Endometrial microvascular endothelial cells (primary cell): ENCODE data around the gene UBQLN4. TPM values are rescaled to one million over a fixed set of nuclear protein-coding genes. Genes with fewer than 3 reads are reported as not detected.

Experiments used
- in situ Hi-C: cut with HindIII; loops from 2 replicates; pipeline ENCODE4 v1.10.0; 2017; ENCODE audit warnings: low sequenced_read_pairs, low pct_unique_long_range_greater_than_20kb; ENCODE audit errors: inconsistent ontology term
- total RNA-seq: library from RNA; depleted of rRNA; stranded (reverse); fragments of >200 nt; gene quantifications from one replicate; pipeline ENCODE4 v1.2.3, GENCODE V29; 2015; ENCODE audit errors: inconsistent ontology term

The UBQLN4 gene
- total RNA-seq, 1 donor from 2014 or later = 33.7 TPM

DNA sequence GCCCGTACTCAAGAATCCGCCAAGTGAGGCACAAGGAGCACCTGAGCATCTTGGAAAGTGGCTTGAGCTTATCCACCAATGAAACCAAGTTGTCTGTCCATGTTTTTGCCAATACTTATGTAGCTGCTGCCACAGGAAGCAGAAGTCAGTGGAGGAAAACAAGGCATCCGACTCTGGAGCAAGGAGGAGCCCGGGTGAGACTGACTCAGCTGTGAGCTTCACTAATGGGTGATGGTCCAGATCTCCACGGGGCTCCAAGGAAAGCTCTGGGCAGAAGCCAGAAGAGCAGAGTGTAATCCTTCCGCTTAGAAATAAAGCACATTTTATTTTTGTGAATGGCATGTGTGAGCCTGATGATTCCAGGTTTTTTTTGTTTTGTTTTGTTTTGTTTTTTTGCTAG, 20.6 kb downstream of the UBQLN4 start:
- in situ Hi-C loops = no loop called here

DNA sequence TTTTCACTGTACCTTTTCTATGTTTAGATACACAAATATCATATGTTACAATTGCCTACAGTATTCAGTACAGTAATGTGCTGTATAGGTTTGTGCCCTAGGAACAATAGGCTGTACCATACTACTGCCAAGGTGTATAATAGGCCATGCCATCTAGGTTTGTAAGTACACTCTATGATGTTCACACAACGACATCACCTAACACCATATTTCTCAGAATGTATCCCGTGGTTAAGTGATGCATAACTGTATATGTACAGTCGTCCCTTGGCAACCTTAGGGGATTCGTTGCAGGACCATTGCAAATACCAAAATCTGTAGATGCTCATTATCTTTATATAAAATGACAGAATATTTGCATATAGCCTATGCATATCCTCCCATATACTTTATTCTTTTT, 27.0 kb downstream of the UBQLN4 start:
- in situ Hi-C loops = no loop called here

DNA sequence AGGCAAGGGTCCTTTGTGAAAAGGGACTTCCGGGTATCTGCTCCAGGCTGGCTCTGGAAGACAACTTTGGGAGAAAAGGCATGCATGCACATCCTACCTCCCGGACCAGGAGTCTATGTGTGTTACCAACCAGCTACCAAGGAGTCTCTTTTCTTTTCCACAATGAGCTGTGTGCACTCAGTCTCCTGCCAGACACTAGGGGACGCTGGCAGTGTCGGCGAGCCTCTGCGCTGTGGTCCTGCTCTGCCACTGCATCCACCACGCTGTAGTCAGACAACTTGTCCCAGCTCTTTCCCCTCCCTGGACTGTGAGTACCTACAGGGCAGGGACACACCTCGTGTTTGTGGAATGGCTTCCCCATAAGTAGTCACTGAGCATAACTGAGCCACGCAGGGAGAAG, 27.7 kb downstream of the UBQLN4 start:
- in situ Hi-C loops = no loop called here

DNA sequence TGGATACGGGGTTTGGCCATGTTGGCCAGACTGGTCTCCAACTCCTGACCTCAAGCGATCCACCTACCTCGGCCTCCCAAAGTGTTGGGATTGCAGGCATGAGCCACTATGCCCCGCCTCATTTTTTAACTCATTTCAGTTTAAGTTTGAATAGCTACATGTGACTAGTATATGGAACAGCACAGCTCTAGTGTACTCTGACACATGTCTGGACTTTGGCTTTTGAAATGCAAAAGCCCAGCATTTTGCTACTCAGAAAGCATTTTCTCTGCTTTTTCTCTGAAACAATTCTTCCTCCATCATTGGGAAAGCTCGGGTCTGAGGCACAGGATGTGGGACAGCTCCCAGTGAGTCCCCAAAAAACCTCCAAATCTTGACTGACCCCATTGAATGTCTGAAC, 28.8 kb downstream of the UBQLN4 start:
- in situ Hi-C loops = no loop called here

GRCh38 chr1:156021954-156022353, 31.6 kb downstream of the UBQLN4 start:
- in situ Hi-C loops = no loop called here

DNA sequence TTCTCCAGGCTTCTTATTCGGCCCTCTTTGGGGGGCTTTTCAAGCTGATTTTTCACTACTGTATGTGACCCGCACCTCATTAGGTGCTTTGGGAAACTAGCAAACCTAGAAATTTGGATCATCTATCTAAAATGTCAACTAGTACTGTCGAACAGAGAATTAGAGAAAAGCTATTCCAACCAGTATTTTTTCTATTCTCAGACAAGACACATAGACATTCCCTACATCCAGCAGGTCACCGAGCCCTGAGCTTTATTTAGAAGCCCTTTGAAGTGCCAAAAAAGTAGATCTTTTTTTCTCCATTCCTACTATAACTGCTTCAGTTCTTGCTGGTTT, 32.5 kb downstream of the UBQLN4 start:
- in situ Hi-C loops = no loop called here

DNA sequence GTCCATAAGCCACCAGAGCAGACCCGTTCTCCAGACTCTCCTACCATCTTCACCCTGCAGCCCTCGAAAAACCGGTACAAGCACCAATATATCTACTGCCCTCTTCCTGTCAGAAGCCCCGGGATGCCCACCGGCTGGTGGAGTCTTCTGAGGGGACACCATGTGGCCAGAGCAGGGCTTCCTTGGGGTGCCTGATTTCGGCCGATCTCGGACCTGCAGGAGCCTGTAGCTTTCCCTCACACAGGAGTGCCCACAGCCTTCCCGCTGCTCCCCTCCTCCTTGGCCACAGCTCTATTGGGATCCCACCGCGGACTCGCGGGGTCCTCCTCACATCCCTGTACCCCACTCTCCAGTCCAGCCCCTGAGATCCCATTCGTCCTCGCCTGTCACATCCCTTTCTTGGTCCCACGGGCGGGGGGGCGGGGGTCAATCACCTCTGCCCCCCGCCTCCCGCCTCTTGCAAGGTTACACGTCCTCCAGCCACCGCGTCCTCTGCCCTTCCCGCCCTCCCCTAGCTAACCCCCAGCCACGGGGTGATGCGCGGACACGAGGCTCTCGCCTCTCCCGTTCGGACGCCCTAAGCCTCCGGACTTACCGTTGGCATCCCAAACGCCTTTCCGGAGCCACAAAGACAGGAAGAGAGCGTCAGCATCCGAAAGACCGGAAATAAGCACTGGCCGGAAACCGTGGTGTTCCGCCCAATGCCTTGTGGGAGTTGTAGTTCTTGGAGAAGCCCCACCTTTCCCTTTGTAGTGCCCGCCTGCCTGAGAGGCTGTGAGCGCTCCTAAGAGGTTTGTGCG, 33.1 kb downstream of the UBQLN4 start, which contains the start of gene SSR2:
Gene SSR2 (minus strand): TSS at position 659 of the 800 bp plus-strand sequence. CDS start 784 bp downstream, outside the sequence.
- in situ Hi-C loops = no loop called here

DNA sequence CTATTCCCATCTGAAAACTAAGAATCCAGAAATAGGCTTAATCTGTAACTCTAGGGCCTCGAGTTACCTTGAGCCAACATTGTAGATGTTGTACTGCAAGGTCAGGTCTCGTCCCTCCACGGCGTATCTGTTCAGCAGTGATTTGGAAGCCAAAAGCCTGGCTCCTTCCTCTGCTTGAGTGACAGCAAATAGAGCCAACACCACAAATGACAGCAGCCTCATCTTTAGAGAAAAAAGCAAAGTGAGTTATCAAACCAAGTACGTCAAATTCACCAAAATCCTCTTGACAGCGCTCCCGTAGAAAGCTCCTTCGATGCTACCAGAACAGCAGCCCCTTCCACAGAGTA, 33.7 kb downstream of the UBQLN4 start:
- in situ Hi-C loops = no loop called here

- in situ Hi-C loops = no loop called here
Measured at GRCh38 chr1:156014829-156015228, 38.8 kb downstream of the UBQLN4 start.

DNA sequence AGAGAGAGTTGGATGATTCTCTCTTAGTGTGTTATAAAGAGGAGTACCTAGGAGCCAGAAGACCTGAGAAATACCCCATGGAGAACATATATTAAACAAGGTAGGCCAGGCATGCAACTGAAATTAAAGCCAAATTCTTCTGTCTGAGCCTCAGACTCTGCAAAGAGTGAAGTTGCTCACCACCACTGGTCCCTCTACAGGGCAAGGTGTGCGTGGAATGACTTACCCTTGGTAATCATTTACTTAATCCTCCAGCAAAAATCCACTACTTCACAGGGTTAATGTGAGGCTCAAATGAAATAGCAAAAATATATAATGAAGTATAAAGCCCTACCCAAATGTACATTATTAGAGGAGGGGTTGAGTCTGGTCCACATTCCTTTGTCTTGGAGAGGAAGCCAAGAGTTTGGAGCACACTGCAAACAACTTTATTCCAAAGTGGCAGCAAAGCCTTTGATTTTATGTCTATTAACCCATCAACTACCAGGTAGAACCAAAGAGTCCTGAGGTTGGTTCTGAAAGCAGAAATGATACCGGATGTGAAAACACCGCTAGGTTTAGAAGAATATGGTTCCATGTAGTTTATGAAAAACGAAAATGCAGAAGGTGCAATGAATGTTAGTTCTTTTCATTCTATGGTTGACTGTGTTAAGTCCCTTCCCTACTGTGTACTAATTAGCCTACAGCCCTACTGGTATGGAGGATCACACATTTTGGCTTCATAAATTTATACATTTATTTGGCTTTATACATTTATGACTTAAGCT, 41.4 kb downstream of the UBQLN4 start:
- in situ Hi-C loops = no loop called here

GRCh38 chr1:156009404-156009803, 44.2 kb downstream of the UBQLN4 start:
- in situ Hi-C loops = no loop called here

DNA sequence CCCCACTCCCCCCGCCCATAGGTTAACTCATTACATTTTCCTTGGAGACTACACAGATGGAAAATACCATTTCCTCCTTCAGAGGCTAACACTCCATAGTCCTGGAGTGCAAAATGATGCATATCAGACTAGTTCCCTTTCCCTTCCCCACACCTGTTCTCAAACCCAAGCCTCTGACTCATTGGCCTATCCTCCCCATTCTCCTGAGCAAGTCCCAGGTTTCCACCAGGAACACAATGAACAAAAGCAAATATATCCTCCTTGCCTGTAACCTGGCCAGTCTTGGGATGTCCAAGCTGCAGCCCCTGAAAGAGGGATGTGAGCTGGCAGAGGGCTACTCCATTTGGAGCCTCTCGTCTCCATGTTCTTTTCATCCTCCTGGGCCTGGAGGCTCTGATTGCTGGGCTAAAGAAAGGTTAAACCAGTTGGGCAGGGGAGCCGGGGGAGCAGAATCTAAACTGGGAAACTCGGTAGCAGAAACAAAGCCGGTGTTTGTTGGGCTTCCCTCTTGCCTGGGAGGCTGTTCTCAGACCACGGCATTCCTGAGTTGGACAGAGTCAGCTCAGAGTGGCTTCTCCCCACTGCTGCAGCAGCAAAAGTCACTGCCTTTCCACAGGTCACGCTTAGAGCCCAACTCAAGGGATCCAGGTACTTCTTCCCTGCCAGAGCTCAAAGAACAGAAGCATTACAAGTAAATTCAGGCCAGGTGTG, 46.8 kb downstream of the UBQLN4 start:
- in situ Hi-C loops = no loop called here

DNA sequence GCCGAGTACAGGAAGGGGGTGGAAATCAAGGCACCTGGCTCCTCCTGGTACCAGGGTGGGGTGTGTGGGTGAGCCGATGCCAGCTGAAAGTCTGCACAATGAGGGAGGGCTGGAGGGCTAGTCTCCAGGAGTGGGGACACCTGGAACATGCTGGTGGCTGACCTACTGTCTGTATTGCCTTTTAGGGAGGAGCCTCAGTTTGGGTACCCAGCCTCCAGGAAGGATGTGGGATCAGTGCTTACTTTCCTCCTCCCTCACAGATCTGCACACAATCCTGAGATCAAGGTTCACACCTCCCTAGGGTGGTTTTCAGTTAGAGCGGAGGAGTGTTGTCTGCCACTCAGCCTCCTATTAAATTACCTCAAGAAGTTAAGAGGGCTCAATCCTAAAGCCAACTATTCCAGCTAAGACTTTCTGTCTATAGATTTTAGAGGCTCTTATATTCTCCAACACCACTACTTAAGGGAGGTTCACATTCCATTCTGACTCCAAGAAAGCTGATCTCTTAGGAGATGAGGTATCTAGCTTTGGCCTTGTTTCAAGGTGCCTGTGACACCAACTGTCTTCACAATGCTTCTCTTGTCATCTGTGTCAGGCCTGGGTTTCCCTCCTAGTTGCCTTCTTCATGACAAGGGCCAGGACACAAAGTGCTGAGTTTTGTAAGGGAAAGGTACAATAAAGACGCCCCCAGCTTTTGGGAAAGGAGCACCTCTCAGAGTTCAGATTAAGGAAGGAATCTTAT, 48.6 kb downstream of the UBQLN4 start:
- in situ Hi-C loops = no loop called here

GRCh38 chr1:156003923-156004188, 49.7 kb downstream of the UBQLN4 start:
- in situ Hi-C loops = no loop called here

DNA sequence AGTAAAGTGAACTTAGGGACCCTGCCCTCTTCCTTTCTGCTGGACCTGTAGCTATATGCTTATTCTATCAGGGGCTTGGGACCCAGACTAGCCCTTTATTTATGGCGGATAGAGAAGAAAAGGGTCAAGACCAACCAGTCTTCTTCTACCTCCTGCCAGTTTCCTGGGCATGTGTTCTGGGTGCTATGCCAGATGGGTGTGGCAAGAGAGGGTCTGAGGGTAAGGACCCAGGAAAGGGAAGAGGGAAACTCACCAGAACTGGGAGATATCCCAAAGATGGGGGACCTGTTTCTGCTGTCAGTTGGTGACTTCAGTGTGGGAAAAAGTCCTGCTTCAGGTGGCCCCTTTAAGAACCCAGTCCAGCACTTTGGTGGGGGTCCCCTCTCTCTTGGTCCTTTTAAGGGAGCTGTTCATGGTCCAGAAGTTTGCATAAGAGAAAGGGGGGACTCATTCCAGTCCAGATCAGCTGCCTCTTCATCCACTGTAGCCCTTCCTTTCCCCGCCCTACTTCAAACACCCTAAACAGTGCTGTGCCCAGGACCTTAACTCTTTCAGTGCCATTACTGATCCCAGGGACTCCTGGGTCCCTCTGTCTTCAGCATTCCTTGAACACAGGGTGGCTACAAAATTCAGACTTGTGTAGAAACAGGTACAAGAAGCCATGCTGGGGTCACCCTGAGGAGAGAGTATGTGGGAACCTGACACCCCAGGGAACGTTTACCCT, 51.2 kb downstream of the UBQLN4 start:
- in situ Hi-C loops = no loop called here

GRCh38 chr1:156001662-156002171, 51.9 kb downstream of the UBQLN4 start:
- in situ Hi-C loops = no loop called here

DNA sequence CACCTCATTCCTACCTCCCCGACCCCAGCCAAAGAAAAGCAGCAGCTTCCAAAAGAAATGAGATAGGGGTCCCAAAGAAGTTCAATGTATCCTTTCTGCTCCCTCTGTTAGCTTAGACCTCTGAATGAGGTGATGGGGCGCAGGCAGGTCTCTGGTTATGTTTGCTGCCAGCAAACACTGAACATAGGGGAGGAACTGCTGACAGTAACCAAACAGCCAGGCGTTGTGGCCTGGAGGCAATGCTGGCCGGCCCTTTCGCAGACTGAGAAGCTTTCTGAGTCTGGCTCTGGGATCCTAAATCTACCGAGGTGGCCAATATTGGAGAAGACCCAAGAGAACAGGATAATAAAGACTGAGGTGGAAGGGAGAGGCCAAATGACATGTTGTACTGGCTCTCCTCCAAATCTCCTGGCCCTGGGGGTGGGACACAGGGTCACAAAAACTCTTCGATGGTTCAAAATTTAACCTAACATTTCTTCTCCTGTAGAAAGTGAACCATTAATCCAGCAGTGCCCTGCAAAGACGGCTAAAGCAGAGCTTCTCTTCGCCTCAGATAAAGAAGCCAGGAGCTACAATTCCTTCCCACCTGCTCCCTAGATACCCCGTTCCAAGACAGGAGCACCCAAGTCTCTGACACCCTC, 52.5 kb downstream of the UBQLN4 start:
- in situ Hi-C loops = no loop called here

GRCh38 chr1:155999964-156000363, 53.6 kb downstream of the UBQLN4 start:
- in situ Hi-C loops = no loop called here
